Right atrium auricular region (tissue), 2 donors: ENCODE results near the gene ITGB6. TPM values are rescaled to one million over a fixed set of nuclear protein-coding genes. Genes with fewer than 3 reads are reported as not detected.
"Not testable (repeated sequence)": the region's sequence is repeated elsewhere in the genome, so short reads cannot be mapped to it uniquely, and the experiment has no call there.

ENCODE experiments used
- DNase-seq: peaks from one replicate; pipeline ENCODE4 v3.0.0-alpha.2; 2019; ENCODE audit warnings: low spot score
- H3K27ac ChIP-seq, 2 donors: fragments of 200-600 bp; sonication (generic); 1 replicate in 1 of 2; 2 replicates in 1 of 2; pipeline ENCODE4 v1.5.1; 2016 to 2019
- H3K27me3 ChIP-seq, 2 donors: fragments of 200-600 bp; sonication (generic); one replicate each; pipeline versions ENCODE4 v1.5.1 to v1.6.0; 2017 to 2019
- H3K36me3 ChIP-seq: fragments of 200-600 bp; sonication (generic); one replicate; pipeline ENCODE4 v1.5.1; 2016
- H3K4me1 ChIP-seq, 2 donors: fragments of 200-600 bp; sonication (generic); one replicate each; pipeline versions ENCODE4 v1.5.1 to v1.6.0; 2017 to 2019
- H3K4me3 ChIP-seq, 2 donors: fragments of 200-600 bp; sonication (generic); 1 replicate in 1 of 2; 2 replicates in 1 of 2; pipeline ENCODE4 v1.5.1; 2017 to 2019; ENCODE audit warnings: mild to moderate bottlenecking in 1 of 2, moderate library complexity in 1 of 2
- H3K9me3 ChIP-seq, 2 donors: fragments of 200-600 bp; sonication (generic); one replicate each; pipeline ENCODE4 v1.5.1; 2019
- CTCF ChIP-seq, 2 donors: fragments of 200-600 bp; sonication (generic); IDR thresholded peaks; one replicate each; pipeline ENCODE4 v1.5.1; 2019; ENCODE audit warnings: antibody characterized with exemption in 2 of 2
- total RNA-seq, 2 donors: library from RNA; depleted of rRNA; stranded (reverse); fragments of >200 nt; gene quantifications; one replicate each; pipeline ENCODE4 v1.1.0, GENCODE V29; 2016

ITGB6 gene
- total RNA-seq, 2 donors from 2014 or later = 0.20 to 0.30 TPM

- Histone ChIP-seq H3K9me3 (no peaks in the 10 kb centered on the region), H3K4me3 (no peak overlapping the region), H3K4me1 (peaks cover 0 to 7% of the 10 kb centered on the region in 2 donors), H3K27ac (peak overlapping the region in 1 of 2 donors; percentile 37), H3K27me3 (no peaks in the 10 kb centered on the region), H3K36me3 (no peaks in the 10 kb centered on the region)
- no peak for DNase-seq
- no peak for TF ChIP-seq CTCF (IDR thresholded peaks at IDR 0.05)
Observed at GRCh38 chr2:160197587-160197986, 2.5 kb downstream of the ITGB6 start.

GRCh38 chr2:160194946-160195345 is 5.1 kb downstream of the ITGB6 start:
- Histone ChIP-seq H3K4me3 (no peak overlapping the region), H3K27me3 (no peaks in the 10 kb centered on the region), H3K27ac (no peak overlapping the region), H3K36me3 (no peaks in the 10 kb centered on the region), H3K4me1 (peaks cover 0 to 7% of the 10 kb centered on the region in 2 donors), H3K9me3 (no peaks in the 10 kb centered on the region)
- no peak for DNase-seq
- TF ChIP-seq CTCF (IDR thresholded peaks at IDR 0.05) = no peak

GRCh38 chr2:160194351-160194750 is 5.7 kb downstream of the ITGB6 start:
- DNase-seq = no peak
- H3K9me3 ChIP-seq = no peaks in the 10 kb centered on the region
- no peak overlapping the region for H3K4me3 ChIP-seq
- no peak for TF ChIP-seq CTCF (IDR thresholded peaks at IDR 0.05)
- H3K4me1 ChIP-seq = peaks cover 0 to 7% of the 10 kb centered on the region in 2 donors
- no peak overlapping the region for H3K27ac ChIP-seq
- H3K36me3 ChIP-seq = no peaks in the 10 kb centered on the region
- no peaks in the 10 kb centered on the region for H3K27me3 ChIP-seq

GRCh38 chr2:160181146-160181836 is 18.8 kb downstream of the ITGB6 start:
- DNase-seq, H3K4me3 ChIP-seq, H3K36me3 ChIP-seq, H3K4me1 ChIP-seq, H3K9me3 ChIP-seq, H3K27me3 ChIP-seq, H3K27ac ChIP-seq: not testable (repeated sequence)

- not testable (repeated sequence) for H3K4me1 ChIP-seq, H3K9me3 ChIP-seq, H3K36me3 ChIP-seq, H3K27ac ChIP-seq, DNase-seq, H3K4me3 ChIP-seq, H3K27me3 ChIP-seq
Observed at GRCh38 chr2:160180690-160181089, 19.4 kb downstream of the ITGB6 start.

GRCh38 chr2:160180172-160180571 is 19.9 kb downstream of the ITGB6 start:
- Histone ChIP-seq H3K4me1 (no peaks in the 10 kb centered on the region), H3K27ac (no peak overlapping the region), H3K9me3 (no peaks in the 10 kb centered on the region), H3K4me3 (no peak overlapping the region), H3K36me3 (no peaks in the 10 kb centered on the region), H3K27me3 (no peaks in the 10 kb centered on the region)
- DNase-seq = no peak
- TF ChIP-seq CTCF (IDR thresholded peaks at IDR 0.05) = no peak
